ENCODE results near the gene ADCY6.
"Not testable (repeated sequence)": the region's sequence is repeated elsewhere in the genome, so short reads cannot be mapped to it uniquely, and the experiment has no call there.

The ADCY6 gene

GRCh38 chr12:48744251-48745008 lies 44.5 kb downstream of the ADCY6 start:
- no peak for DNase-seq

DNA sequence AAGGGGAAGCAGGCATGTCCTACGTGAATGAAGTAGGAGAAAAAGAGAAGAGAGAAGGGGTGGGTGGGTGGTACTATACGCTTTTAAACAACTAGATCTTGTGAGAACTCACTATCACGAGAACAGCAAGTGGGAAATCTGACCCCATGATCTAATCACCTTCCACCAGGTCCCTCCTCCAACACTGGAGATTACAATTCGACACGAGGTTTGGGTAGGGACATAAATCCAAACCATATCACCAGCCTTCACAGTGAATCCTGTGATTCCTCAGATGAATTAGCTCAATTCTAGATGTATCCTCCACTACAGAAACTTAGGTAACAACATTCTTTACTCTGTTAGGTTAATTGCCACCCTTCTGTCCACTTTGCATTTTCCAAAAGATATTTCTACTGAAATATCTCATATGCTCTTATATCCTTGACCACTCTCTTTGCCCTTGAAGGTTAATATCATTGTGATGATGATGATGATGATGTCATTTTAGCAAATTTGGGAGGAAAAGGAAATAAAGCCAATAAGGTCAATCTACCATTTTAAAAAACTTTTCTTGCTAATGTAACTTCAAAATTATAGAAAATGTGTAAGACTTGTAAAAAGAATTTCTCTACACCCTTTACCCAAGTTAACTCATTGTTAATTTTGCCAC lies 49.1 kb downstream of the ADCY6 start:
- no peak for DNase-seq

GRCh38 chr12:48736456-48736855 lies 52.4 kb downstream of the ADCY6 start:
- DNase-seq, result no peak

- DNase-seq, result no peak
Observed at GRCh38 chr12:48728807-48729206, 60.1 kb downstream of the ADCY6 start.

- DNase-seq, result not testable (repeated sequence)
Observed at GRCh38 chr12:48720737-48721136, 68.2 kb downstream of the ADCY6 start.

GRCh38 chr12:48720171-48720570 lies 68.7 kb downstream of the ADCY6 start:
- DNase-seq, result not testable (repeated sequence)

GRCh38 chr12:48719002-48719401 lies 69.9 kb downstream of the ADCY6 start:
- DNase-seq, result not testable (repeated sequence)

DNA sequence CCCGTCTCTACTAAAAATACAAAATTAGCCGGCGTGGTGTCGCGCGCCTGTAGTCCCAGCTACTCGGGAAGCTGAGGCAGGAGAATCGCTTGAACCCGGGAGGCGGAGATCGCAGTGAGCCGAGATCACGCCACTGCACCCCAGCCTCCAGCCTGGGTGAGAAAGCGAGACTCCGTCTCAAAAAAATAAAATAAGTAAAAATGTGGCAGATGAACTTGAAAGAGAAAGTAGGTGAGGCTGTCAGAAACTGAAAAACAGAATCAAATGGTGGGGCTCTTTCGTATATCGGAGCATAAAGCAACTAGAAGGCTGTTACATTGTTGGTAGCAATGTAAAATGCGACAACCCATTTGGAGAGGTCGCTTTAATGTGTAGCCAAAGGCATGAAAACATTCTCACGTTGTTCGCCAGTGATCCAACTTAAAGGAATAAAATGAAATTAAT lies 71.6 kb downstream of the ADCY6 start:
- no peak for DNase-seq

DNA sequence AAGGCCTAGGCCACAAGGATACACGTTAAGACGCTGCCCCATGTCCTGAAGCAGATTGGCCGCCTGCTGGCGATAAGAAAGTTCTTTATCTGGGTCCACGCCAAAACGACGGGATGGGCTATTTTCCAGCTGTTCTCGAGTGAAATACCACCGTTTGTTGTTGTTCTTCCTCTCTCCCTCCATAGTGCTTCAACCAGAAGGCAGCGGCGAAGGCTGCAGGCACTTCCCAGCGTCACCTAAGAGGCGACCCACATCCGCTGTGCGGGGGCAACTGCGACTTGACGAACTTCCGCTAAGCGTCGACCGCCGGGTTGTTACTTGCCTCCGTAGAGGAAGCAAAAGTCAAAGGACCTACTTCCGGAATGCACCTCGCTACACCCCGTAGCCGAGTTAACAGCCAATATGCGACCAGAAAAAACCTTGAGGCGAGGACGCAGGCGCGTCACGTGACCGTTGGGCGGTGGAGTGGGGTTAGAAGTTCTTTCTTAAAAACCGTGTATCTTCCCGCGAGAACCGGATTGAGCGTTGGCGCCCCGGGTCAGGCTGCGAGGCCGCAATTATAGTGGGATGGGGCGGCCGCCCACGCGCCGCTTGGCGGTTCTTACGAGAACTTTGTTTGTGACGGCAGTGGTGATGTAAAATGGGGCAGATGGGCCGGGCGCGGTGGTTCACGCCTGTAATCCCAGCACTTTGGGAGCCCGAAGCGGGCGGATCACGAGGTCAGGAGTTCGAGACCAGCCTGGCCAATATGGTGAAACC lies 72.2 kb downstream of the ADCY6 start, which contains the start of gene CCNT1:
Gene CCNT1 (minus strand): TSS at position 215 of the 759 bp plus-strand sequence. CDS start 32 bp downstream, at position 183.
- DNase-seq, result peak; percentile 95 to 100 (median 97)

Measured in activated naive CD4-positive, alpha-beta T cell (primary cell).